HepG2 (cell line): ENCODE measurements around the gene TXNDC9. TPM values are rescaled to one million over a fixed set of nuclear protein-coding genes. Genes with fewer than 3 reads are reported as not detected.

Source experiments
- ASH2L ChIP-seq: fragments of 300-600, 200-600 bp; sonication (generic); IDR thresholded peaks from 2 replicates; pipeline ENCODE4 v1.7.0; 2017; ENCODE audit warnings: low read depth, mild to moderate bottlenecking, moderate library complexity, mixed read lengths, low read length; ENCODE audit not compliant: insufficient read length
- GTF3A ChIP-seq: sonication (generic); formaldehyde crosslinking; conservative IDR thresholded peaks from 2 replicates; pipeline ENCODE4 v1.4.0; 2020; ENCODE audit warnings: mild to moderate bottlenecking, missing genetic modification reagents
- MED13 ChIP-seq: sonication (generic); formaldehyde crosslinking; IDR thresholded peaks from 2 replicates; pipeline ENCODE4 v1.5.0; 2020; ENCODE audit warnings: missing genetic modification reagents
- NCOA1 ChIP-seq: sonication (generic); formaldehyde crosslinking; IDR thresholded peaks from 2 replicates; pipeline ENCODE4 v1.9.0; 2021; ENCODE audit warnings: missing genetic modification reagents
- NR2F1 ChIP-seq, 2 experiments: fragments of 450-650 bp in 1 of 2; formaldehyde crosslinking in 1 of 2; IDR thresholded peaks; 2 replicates each; pipeline versions ENCODE4 v1.5.0 to v1.6.1; 2016 to 2020; ENCODE audit warnings: mild to moderate bottlenecking in 1 of 2, missing compliant biosample characterization in 1 of 2, missing genetic modification reagents in 1 of 2, moderate library complexity in 1 of 2
- ZBTB21 ChIP-seq: sonication (generic); formaldehyde crosslinking; IDR thresholded peaks from 2 replicates; pipeline ENCODE4 v1.4.0; 2020; ENCODE audit warnings: missing genetic modification reagents
- ZNF616 ChIP-seq: sonication (generic); formaldehyde crosslinking; IDR thresholded peaks from 2 replicates; pipeline ENCODE4 v1.5.0; 2020; ENCODE audit warnings: low read depth, mild to moderate bottlenecking, missing genetic modification reagents
- ZSCAN22 ChIP-seq: sonication (generic); formaldehyde crosslinking; IDR thresholded peaks from 2 replicates; pipeline ENCODE4 v1.4.0; 2020; ENCODE audit warnings: mild to moderate bottlenecking, missing genetic modification reagents
- polyA plus RNA-seq, 8 experiments: library from polyadenylated mRNA; depleted of rRNA in 3 of 8; stranded (reverse) in 7 of 8; unstranded in 1 of 8; fragments of >200 nt; fragmentation: Illumina TruSeq in 4 of 8; extraction: Trizol in 4 of 8; gene quantifications; 2 replicates each; pipeline versions ENCODE4 v1.2.1 to v1.2.3, GENCODE V29; 2011 to 2016; ENCODE audit warnings: low read depth in 4 of 8, missing spikeins in 1 of 8, mixed read lengths in 1 of 8; ENCODE audit not compliant: insufficient read depth in 1 of 8
- total RNA-seq, 5 experiments: library from RNA; depleted of rRNA; stranded (reverse); fragments of >200 nt; fragmentation: Illumina TruSeq; extraction: Trizol; gene quantifications; 2 replicates each; pipeline ENCODE4 v1.2.3, GENCODE V29; 2016; ENCODE audit warnings: low read depth in 1 of 5
- TF ChIP-seq, protein P1 (sequence below): sonication (generic); formaldehyde crosslinking; IDR thresholded peaks from 2 replicates; pipeline ENCODE4 v1.4.0; 2020; ENCODE audit warnings: low read depth, mild to moderate bottlenecking, missing genetic modification reagents
- TF ChIP-seq, protein P2 (sequence below): sonication (generic); formaldehyde crosslinking; IDR thresholded peaks from 2 replicates; pipeline ENCODE4 v1.4.0; 2020; ENCODE audit warnings: missing genetic modification reagents
- TF ChIP-seq, protein P3 (sequence below): sonication (generic); formaldehyde crosslinking; IDR thresholded peaks from 2 replicates; pipeline ENCODE4 v1.5.0; 2020; ENCODE audit warnings: mild to moderate bottlenecking, missing genetic modification reagents
- TF ChIP-seq, protein P4 (sequence below): sonication (generic); formaldehyde crosslinking; IDR thresholded peaks from 2 replicates; pipeline ENCODE4 v1.5.0; 2020; ENCODE audit warnings: missing genetic modification reagents
- TF ChIP-seq, protein P5 (sequence below): sonication (generic); formaldehyde crosslinking; IDR thresholded peaks from 2 replicates; pipeline ENCODE4 v1.9.0; 2021; ENCODE audit warnings: missing genetic modification reagents, borderline replicate concordance
- TF ChIP-seq, protein P6 (sequence below): sonication (generic); formaldehyde crosslinking; IDR thresholded peaks from 2 replicates; pipeline ENCODE4 v1.4.0; 2020; ENCODE audit warnings: mild to moderate bottlenecking, missing genetic modification reagents, borderline replicate concordance

The TXNDC9 gene
- total and polyA plus RNA-seq, 2 of the 13 experiments (the other 11 are each of a cell fraction or from before 2014, with no cell fraction given) = 35.2 to 94.6 TPM

DNA sequence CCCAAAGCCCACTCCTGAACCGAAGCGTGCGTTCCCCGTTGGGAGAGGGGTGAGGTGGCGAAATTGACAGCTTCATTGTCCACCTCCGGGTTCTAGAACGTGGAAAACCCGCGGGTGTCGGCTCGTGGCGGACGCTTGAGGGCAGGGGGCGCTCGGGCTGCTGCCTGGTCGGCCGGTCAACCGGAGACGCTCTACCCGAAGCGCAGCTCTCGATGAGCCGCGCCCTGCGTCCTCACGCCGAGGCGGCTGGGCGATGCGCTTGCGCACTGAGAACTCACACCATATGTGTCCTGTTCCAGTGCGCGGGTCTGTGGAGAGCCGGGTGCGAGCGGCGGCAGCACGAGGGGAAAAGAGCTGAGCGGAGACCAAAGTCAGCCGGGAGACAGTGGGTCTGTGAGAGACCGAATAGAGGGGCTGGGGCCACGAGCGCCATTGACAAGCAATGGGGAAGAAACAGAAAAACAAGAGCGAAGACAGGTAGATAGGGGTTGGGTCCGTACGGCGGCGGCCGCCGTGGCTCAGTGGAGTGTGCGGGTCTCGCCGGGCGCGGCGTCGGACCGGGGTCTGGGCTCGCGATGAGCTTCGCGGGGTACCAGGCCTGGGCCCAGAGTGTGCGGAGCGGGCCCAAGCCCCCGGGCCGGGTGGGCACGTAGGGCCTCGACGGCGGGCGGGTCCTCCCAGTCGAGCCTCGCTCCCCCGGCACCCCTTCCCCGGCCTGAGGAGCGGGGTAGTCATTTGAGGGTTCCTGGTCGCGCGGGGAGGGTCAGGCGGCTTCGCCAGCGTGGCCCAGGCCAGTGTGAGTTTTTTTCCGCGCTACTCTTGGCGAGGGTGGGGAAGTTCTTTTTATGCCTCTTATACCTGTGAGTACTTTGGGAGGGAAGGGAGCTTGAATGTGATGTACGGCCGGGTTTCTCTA, 1.2 kb upstream of the TXNDC9 start, which contains the start of gene EIF5B (continued):
- TF ChIP-seq ZNF616 = peak; percentile 73; the same call in 1 of the 2 replicates
- TF ChIP-seq, protein P1, sequence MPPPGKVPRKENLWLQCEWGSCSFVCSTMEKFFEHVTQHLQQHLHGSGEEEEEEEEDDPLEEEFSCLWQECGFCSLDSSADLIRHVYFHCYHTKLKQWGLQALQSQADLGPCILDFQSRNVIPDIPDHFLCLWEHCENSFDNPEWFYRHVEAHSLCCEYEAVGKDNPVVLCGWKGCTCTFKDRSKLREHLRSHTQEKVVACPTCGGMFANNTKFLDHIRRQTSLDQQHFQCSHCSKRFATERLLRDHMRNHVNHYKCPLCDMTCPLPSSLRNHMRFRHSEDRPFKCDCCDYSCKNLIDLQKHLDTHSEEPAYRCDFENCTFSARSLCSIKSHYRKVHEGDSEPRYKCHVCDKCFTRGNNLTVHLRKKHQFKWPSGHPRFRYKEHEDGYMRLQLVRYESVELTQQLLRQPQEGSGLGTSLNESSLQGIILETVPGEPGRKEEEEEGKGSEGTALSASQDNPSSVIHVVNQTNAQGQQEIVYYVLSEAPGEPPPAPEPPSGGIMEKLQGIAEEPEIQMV (CRISPR knock-in tag) = peak; percentile 92
- 0 out of 2 replicates have a peak, but pooled peaks have one; percentile 73 for TF ChIP-seq GTF3A (CRISPR knock-in tag)
- peak; percentile 76; the same call in 1 of the 2 replicates for TF ChIP-seq NCOA1 (CRISPR knock-in tag)
- TF ChIP-seq, protein P2, sequence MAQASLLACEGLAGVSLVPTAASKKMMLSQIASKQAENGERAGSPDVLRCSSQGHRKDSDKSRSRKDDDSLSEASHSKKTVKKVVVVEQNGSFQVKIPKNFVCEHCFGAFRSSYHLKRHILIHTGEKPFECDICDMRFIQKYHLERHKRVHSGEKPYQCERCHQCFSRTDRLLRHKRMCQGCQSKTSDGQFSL (CRISPR knock-in tag) = peak; percentile 57; the same call in 1 of the 2 replicates
- TF ChIP-seq, protein P3, sequence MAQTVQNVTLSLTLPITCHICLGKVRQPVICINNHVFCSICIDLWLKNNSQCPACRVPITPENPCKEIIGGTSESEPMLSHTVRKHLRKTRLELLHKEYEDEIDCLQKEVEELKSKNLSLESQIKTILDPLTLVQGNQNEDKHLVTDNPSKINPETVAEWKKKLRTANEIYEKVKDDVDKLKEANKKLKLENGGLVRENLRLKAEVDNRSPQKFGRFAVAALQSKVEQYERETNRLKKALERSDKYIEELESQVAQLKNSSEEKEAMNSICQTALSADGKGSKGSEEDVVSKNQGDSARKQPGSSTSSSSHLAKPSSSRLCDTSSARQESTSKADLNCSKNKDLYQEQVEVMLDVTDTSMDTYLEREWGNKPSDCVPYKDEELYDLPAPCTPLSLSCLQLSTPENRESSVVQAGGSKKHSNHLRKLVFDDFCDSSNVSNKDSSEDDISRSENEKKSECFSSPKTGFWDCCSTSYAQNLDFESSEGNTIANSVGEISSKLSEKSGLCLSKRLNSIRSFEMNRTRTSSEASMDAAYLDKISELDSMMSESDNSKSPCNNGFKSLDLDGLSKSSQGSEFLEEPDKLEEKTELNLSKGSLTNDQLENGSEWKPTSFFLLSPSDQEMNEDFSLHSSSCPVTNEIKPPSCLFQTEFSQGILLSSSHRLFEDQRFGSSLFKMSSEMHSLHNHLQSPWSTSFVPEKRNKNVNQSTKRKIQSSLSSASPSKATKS (CRISPR knock-in tag) = peak; percentile 86; the same call in 1 of the 2 replicates
- TF ChIP-seq MED13 (CRISPR knock-in tag) = peak; percentile 72
- TF ChIP-seq ZSCAN22 (CRISPR knock-in tag) = no peak
- no peak for TF ChIP-seq NR2F1 (CRISPR knock-in tag; IDR thresholded peaks at IDR 0.05)
- TF ChIP-seq ZBTB21 (CRISPR knock-in tag) = no peak
- peak; percentile 89 for TF ChIP-seq ASH2L
- TF ChIP-seq, protein P4, sequence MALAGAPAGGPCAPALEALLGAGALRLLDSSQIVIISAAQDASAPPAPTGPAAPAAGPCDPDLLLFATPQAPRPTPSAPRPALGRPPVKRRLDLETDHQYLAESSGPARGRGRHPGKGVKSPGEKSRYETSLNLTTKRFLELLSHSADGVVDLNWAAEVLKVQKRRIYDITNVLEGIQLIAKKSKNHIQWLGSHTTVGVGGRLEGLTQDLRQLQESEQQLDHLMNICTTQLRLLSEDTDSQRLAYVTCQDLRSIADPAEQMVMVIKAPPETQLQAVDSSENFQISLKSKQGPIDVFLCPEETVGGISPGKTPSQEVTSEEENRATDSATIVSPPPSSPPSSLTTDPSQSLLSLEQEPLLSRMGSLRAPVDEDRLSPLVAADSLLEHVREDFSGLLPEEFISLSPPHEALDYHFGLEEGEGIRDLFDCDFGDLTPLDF (CRISPR knock-in tag) = peak; percentile 70; the same call in 1 of the 2 replicates
- TF ChIP-seq, protein P5, sequence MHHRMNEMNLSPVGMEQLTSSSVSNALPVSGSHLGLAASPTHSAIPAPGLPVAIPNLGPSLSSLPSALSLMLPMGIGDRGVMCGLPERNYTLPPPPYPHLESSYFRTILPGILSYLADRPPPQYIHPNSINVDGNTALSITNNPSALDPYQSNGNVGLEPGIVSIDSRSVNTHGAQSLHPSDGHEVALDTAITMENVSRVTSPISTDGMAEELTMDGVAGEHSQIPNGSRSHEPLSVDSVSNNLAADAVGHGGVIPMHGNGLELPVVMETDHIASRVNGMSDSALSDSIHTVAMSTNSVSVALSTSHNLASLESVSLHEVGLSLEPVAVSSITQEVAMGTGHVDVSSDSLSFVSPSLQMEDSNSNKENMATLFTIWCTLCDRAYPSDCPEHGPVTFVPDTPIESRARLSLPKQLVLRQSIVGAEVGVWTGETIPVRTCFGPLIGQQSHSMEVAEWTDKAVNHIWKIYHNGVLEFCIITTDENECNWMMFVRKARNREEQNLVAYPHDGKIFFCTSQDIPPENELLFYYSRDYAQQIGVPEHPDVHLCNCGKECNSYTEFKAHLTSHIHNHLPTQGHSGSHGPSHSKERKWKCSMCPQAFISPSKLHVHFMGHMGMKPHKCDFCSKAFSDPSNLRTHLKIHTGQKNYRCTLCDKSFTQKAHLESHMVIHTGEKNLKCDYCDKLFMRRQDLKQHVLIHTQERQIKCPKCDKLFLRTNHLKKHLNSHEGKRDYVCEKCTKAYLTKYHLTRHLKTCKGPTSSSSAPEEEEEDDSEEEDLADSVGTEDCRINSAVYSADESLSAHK (CRISPR knock-in tag) = no peak
- TF ChIP-seq, protein P6, sequence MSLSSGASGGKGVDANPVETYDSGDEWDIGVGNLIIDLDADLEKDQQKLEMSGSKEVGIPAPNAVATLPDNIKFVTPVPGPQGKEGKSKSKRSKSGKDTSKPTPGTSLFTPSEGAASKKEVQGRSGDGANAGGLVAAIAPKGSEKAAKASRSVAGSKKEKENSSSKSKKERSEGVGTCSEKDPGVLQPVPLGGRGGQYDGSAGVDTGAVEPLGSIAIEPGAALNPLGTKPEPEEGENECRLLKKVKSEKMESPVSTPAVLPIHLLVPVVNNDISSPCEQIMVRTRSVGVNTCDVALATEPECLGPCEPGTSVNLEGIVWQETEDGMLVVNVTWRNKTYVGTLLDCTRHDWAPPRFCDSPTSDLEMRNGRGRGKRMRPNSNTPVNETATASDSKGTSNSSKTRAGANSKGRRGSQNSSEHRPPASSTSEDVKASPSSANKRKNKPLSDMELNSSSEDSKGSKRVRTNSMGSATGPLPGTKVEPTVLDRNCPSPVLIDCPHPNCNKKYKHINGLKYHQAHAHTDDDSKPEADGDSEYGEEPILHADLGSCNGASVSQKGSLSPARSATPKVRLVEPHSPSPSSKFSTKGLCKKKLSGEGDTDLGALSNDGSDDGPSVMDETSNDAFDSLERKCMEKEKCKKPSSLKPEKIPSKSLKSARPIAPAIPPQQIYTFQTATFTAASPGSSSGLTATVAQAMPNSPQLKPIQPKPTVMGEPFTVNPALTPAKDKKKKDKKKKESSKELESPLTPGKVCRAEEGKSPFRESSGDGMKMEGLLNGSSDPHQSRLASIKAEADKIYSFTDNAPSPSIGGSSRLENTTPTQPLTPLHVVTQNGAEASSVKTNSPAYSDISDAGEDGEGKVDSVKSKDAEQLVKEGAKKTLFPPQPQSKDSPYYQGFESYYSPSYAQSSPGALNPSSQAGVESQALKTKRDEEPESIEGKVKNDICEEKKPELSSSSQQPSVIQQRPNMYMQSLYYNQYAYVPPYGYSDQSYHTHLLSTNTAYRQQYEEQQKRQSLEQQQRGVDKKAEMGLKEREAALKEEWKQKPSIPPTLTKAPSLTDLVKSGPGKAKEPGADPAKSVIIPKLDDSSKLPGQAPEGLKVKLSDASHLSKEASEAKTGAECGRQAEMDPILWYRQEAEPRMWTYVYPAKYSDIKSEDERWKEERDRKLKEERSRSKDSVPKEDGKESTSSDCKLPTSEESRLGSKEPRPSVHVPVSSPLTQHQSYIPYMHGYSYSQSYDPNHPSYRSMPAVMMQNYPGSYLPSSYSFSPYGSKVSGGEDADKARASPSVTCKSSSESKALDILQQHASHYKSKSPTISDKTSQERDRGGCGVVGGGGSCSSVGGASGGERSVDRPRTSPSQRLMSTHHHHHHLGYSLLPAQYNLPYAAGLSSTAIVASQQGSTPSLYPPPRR (CRISPR knock-in tag) = peak; percentile 80; the same call in 1 of the 2 replicates
